ENCODE measurements around the gene REPIN1. TPM values are rescaled to one million over a fixed set of nuclear protein-coding genes. Genes with fewer than 3 reads are reported as not detected.

REPIN1 gene
- total and polyA plus RNA-seq, 9 of the 15 experiments (the other 6 are each of a cell fraction or from before 2014, with no cell fraction given), result 8.1 to 283 (median 94.3) TPM

GRCh38 chr7:150405584-150406311, 37.1 kb downstream of the REPIN1 start (continued):
- peak; percentile 58 for TF ChIP-seq CHD4 (IDR thresholded peaks at IDR 0.05; ENCODE audit: insufficient read depth, insufficient replicate concordance, low read depth, low read length, poor library complexity, severe bottlenecking)
- TF ChIP-seq RBBP5 (IDR thresholded peaks at IDR 0.05; ENCODE audit: borderline replicate concordance, insufficient read depth, low read length, poor library complexity, severe bottlenecking), result no peak
- TF ChIP-seq PRMT5 (CRISPR knock-in tag; IDR thresholded peaks at IDR 0.05), result 0 out of 2 replicates have a peak, but pooled peaks have one; percentile 33
- TF ChIP-seq ZNF79 (CRISPR knock-in tag; IDR thresholded peaks at IDR 0.05; ENCODE audit: low read depth), result no peak
- peak; percentile 67; the same call in 1 of the 2 replicates for TF ChIP-seq LEF1 (IDR thresholded peaks at IDR 0.05)
- TF ChIP-seq, protein P1, sequence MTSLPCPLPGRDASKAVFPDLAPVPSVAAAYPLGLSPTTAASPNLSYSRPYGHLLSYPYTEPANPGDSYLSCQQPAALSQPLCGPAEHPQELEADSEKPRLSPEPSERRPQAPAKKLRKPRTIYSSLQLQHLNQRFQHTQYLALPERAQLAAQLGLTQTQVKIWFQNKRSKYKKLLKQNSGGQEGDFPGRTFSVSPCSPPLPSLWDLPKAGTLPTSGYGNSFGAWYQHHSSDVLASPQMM (CRISPR knock-in tag; IDR thresholded peaks at IDR 0.05), result no peak
- TF ChIP-seq SIX5 (IDR thresholded peaks at IDR 0.05; ENCODE audit: borderline replicate concordance in 1 of 2, insufficient read depth in 1 of 2, low read depth in 1 of 2, low read length in 2 of 2), result no peak
- TF ChIP-seq ZFP30 (CRISPR knock-in tag; IDR thresholded peaks at IDR 0.05; ENCODE audit: borderline replicate concordance), result no peak
- TF ChIP-seq MEIS2 (IDR thresholded peaks at IDR 0.05; ENCODE audit: partially characterized antibody), result peak; percentile 36
- no peak for TF ChIP-seq ZNF384 (IDR thresholded peaks at IDR 0.05; ENCODE audit: low read depth, low read length)
- peak; percentile 52 to 58; a peak in 1 of 4 replicates for TF ChIP-seq FOXK2 (conservative IDR thresholded peaks at IDR 0.05 in 1 of 2, IDR thresholded peaks at IDR 0.05 in 1 of 2; ENCODE audit: low read depth in 2 of 2)
- TF ChIP-seq SAP30 (IDR thresholded peaks at IDR 0.05; ENCODE audit: borderline replicate concordance, insufficient read depth, low read depth, low read length, poor library complexity, severe bottlenecking), result peak; percentile 45
- 0 out of 2 replicates have a peak, but pooled peaks have one; percentile 6 for TF ChIP-seq REST (IDR thresholded peaks at IDR 0.05; ENCODE audit: borderline replicate concordance)
- TF ChIP-seq REST (CRISPR knock-in tag; IDR thresholded peaks at IDR 0.05; ENCODE audit: low read depth), result 0 out of 2 replicates have a peak, but pooled peaks have one; percentile 30
- TF ChIP-seq TRIM25 (IDR thresholded peaks at IDR 0.05; ENCODE audit: borderline replicate concordance), result peak; percentile 93; the same call in 1 of the 2 replicates
- peak; percentile 21; the same call in 1 of the 2 replicates for TF ChIP-seq ZNF316 (IDR thresholded peaks at IDR 0.05)

All from K562 (cell line).